Stimulated activated CD4-positive, alpha-beta T cell treated with anti-CD3 and anti-CD28 coated beads, Interleukin-15, amount 100 ng/mL, for 48 hours (primary cell): ENCODE measurements around the gene NEK10.

ENCODE experiments used
- DNase-seq, 2 donors: peaks; one replicate each; pipeline ENCODE4 v3.0.0-alpha.2; 2020; ENCODE audit warnings: low read depth in 2 of 2

The NEK10 gene

DNA sequence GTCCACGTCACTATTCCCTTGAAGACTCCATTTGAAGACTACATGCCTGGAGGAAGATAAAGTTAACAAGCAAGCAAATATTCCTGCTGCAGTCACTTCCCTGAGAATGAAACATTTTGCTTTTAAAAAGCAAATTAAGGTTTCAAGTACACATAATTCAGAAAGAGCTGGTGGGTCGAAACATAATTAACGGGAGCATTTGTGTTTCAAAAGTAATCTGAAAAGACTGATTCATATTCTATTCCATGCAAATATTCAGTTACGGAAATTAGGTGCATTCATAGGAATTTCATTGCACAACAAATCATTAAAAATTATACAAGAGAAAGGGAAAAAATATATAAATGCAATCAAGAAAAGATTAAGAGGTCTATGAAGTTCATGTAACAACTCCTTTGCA, 260.9 kb downstream of the NEK10 start:
- no peak for DNase-seq

DNA sequence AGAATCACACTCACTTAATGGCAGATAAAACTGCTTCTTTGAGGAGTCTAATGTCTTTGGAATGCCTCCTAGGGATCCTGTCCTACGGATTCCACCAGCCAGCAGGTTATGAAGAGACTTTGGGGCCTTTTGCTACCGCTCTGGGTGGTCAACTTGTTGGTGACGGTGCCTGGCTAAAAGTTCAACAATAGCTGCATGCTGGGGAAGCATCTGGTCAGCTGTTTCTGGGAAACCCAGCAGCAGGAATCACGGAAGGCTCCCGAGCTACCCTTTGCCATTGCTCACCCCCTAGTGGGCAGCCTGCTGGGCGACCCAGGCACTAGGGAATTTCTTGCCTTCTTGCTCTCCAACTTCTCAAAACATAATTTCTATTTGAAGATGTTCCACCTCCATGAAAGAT, 263.3 kb downstream of the NEK10 start:
- no peak for DNase-seq

DNA sequence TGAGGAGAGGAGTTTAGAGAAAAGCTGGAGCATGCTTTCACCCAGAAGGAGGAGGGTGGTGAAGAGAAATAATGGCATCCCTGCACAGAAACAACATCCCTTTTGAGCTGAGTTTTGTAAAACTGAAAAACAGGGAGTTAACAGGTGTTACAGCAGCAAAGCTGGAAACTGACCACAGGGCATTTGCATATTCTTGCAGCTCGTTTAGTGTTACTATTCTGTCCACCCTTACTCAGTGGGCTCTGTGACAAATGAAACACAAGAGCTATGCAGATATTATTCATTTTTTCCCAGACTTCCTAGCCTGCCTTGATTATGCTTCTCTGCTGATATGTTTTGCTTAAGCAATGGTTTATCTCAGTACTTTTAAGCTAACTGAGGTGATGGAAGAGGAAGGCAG, 272.0 kb downstream of the NEK10 start:
- DNase-seq: no peak

DNA sequence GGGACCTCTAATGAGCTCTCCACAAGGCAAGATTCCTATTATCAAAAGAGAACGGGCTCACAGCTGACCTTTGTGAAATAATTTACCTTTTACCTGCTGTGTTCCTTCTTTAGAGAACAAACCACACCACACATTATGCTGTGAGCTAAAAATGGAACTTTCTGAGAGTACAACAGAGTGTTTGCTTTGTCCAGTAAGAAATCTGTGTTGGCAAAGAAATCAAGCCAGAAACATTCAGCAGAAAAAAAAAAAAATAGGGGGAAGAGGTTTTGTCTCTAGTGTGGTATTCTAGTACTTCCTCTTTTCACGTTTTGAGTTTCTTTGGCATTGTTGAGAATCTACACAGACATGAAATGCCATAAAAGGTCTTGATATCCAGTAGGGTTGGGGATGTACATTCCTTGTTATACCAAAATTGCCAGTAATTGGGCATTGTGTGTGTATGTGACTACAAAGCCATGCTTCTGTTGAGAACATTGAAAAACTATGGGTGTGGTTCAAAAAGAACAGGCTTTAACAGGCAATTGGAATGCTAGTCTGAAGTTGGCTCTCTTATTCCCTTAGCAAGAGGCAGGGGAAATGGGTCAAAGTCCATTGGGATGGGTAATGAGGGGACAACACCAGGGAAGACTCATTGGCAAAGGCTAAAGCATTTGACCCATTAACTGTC, 273.5 kb downstream of the NEK10 start:
- no peak for DNase-seq

DNA sequence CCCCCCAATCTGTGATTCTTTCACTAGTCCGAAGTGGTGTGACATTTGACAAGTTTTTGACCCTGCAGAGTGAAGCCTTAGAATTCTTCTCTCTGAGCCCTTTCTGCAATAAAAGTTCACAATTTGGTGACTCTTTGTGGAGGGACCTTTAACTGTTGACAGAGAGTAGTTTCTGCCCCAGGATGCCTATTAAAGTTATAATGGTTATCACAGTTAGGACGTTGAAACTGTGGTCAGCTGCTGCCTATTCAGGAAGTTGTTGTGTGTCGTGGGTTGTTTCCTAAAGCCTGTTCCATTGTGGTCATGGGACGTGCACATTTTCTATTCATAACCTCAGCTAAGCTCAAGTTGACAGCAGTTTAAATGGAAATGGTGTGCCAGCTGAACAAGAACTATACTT, 274.5 kb downstream of the NEK10 start:
- DNase-seq: no peak

DNA sequence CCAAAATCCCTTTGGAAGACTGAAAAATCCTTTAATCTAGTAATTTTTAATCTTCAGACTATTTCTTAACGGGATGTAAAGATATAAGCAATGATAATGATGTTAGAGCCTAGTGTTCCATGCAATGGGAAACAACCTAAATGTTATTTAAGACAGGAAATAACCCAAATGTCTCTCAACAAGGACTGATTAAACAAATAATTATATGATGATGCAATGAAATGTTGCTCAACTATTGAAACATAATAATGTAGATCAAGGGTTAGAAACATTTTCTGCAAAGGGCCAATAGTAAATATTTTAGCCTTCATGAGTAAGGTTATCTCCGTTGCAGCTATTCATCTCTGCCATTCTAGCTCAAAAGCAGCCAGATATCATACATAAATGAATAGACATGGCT, 275.4 kb downstream of the NEK10 start:
- no peak for DNase-seq

DNA sequence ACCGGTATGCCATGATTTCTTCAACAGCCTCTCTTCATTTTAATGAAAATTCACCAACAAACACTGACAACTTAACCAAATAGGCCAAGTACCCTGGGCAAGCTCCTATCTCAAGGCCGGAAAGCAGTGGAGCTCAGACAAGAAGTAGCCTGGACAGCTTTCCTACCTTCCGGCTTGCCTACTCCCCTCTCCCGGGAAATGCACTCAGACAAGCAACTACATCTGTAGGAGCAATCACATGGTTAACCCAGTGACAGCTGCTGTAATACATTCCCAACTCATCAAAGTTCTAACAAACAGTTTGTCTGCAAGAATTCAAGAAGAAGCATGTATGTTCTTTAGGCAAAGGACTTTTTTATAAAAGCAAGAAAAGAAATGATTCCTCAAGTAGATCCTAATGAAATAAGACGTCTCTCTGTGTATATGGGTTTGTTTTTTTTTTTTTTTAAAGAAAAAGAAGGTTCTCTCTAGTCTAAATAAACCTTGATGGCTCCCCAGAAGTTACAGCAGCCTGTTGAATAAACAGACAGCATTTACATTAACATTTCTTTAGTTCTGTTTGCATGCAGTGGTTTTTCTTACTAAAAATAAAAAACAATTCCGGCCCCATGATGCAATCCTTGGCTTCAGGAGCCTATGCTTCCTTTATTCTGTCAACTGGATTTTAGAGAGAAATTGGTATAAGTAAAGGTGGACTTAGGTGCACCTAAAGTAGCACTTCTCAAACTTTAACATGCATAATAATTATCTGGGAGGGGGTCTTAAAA, 278.7 kb downstream of the NEK10 start:
- DNase-seq: no peak

DNA sequence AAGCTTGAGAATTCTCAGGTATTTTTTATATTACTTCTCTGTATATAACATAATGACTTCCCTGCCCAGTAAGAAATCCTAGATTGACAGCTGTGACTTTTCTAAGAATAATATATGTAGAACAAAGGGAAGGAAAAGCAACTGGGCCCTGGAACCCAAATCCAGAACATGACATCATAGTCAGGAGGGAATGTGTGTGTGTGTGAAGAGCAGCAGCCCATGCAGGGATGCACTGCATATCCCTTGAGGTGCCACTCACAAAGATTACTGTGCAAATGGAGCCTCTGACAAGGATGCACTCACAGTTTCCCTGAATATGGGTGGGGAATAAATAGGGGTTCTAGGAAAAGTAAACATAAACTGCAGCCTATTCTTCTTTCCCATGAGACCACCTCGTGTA, 279.5 kb downstream of the NEK10 start:
- no peak for DNase-seq

DNA sequence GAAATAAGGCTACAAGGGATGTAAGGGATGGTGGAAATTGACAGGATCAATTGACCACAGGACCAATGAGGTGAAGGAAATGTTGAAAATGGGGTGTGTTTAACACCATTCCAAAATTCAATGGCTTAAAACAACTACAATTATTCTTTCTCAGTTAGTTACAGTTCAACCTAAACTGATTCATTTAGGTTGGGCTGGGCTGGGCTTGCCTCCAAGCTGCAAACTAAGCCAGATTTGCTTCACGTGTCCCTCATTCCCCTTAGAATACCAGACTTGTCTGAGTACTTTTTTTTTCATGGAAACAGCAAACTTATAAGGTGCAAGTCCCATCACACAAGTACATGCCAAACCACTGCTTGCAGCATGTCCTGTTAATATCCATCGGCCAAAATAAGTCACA, 280.1 kb downstream of the NEK10 start:
- DNase-seq: no peak

DNA sequence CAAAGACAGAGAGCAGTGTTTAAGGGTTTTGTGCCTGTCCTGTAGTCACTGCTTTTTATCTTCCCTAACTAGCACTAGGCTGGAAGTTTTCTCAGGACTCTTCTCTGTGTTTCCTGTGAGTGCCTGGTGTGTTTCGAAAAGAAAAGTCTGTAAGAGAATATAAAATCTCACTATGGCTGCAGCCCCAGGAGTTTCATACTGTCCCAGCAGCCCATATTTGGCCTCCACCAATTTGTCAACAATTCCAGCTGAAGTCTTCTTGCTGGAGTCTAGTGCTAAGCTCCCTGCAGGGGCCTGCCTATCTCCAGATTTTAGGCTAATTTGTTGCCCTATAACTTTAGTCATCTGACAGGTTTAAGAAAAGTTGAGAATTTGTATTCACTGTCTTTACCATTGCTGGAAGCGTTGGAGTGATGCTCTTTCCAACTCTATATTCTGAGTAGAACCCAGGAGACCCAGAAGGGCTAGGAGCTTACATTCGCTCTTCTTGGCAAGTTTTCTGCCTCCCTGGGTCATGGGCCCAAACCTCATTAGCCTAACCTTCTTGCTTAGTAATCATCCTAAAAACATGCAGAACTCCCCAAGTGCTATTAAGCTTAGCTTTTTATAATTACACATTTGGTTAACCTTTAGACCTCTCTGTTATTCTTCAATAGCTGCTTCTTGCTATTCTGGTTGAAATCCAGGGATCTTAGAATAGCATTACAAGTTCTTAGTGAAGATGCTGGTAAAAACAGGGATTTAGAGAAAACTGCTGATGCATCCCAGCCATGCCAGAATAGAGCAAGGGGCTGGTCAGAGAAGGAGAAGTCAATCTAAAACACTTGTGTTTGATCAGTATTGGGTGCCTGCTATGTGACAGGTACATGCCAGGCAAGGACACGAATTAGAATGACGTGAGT, 283.1 kb downstream of the NEK10 start:
- no peak for DNase-seq

DNA sequence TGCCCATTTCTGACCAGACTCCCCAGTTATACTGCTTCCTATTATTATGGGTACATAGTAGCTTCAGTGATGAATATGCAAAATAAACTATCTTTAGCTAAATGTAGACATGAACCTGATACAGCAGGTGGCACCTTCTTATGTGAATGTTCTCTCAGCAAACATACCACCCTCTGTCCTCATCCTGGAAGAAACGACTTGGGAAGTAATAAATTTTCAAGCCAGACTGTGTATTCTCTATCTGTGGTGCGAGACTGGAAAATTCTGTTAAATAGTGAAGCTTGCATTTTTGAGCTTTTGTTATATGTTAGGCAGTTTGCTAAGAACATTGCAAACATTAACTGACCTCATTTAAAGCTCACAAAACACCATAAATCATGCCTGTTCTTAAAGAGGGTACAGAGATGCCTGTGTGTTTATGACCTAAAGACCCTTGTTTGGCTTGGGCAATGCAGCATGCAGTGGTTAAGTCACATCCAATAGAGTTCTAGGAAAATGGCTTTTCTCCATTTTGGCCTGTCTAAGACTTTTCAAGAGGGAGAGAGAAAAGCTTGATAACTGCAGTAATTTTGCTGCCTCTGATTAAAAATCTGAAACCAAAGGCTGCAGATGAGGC, 287.1 kb downstream of the NEK10 start:
- DNase-seq: no peak

DNA sequence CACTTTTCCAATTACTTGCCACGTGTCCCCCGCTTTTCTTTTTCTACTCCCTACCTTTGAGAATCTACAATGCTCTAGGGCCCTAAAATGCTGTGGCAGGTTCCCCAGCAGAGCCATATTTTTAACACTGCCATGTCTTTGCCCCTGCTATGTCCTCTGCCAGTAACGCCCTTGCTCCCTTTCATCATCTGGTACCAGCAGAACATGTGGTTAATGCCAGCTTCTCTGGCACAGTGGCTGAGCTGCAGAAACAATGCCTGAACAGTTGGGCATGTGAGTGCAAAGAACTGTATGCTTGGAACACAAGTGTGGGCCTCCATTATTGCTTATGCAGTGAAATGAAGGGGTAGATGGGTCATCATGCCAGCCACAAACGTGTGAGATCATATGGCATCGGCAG, 287.6 kb downstream of the NEK10 start:
- no peak for DNase-seq

DNA sequence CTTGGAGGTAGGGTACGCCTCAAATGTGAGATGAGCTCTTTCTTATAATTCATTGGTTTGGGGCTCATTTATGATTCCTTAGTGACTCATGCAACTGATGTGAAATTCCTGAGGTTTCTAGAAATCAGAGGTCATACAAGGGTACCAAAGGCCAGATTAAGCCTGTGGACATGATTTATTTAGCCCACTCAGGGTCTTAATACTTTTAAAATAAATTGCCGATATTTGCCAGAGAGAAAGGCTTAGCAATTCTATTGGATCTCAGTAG, 289.0 kb downstream of the NEK10 start:
- no peak for DNase-seq

DNA sequence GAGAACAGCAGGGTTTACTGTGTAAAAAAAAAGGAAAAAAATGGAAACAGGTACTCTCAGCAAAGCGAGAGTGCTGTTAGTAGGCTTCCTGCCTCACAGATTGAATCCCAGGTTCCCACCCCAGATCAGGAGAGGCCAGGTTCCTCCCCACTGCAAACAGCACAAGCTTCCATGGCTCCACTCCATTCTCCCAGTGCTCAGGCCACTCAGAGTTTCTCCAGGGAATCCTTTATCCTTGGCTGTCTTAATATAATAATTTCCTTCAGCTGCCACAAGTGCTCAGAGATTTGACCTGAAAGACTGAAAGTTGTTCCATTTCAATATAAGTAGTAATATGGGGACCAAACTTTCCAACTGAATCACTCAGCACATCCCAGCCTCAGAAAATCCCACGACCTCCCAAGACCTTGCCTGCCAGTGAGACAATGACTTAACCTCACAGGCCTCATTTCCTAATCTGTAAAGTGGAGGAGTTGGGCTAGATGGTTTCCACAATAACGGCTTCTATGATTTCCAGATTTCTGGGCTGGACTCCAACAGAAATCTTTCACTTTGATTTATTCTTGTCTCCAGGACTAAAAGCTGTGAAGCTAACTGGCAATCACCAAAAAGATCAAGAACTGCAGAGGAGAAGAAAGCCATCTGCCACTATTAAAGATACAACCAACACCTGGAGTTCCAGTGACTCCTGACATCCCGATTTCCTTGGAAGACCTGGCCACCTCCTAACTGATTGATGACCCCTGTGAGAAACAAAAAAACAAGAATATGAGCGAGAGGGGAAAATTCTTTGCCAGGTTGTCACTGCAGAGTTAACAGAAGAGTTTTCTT, 289.5 kb downstream of the NEK10 start:
- no peak for DNase-seq

DNA sequence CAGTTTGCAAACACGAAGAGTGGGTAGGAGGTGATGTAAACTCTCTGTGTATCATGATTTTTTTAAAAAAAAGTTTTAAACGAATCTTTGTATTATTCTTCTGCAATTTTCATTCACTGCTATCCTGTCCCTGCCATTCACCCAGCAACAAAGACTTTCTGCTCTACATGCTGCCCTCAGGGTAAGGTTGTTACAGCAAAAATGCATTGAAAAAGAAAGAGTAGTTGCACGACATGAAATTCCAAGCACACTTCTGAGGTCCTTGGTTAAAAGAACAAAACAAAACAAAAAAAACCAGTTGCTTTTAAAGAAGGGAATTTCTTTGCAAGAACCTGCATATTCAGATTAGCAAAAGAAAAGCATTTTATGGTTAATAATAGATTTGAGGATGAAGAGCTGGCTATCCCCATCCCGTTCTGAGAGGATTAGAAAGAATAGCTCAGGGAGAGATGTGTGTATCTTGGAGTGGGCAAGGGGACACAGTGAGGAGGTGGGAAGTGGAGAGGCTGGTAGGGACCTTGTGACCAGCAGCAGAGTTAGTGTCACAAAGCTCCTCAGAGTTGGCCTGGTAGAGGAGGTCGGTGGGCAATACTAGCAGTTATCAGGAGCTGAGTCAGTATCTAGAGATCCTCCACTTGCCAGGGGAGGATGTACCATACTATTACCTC, 290.8 kb downstream of the NEK10 start:
- DNase-seq: no peak

DNA sequence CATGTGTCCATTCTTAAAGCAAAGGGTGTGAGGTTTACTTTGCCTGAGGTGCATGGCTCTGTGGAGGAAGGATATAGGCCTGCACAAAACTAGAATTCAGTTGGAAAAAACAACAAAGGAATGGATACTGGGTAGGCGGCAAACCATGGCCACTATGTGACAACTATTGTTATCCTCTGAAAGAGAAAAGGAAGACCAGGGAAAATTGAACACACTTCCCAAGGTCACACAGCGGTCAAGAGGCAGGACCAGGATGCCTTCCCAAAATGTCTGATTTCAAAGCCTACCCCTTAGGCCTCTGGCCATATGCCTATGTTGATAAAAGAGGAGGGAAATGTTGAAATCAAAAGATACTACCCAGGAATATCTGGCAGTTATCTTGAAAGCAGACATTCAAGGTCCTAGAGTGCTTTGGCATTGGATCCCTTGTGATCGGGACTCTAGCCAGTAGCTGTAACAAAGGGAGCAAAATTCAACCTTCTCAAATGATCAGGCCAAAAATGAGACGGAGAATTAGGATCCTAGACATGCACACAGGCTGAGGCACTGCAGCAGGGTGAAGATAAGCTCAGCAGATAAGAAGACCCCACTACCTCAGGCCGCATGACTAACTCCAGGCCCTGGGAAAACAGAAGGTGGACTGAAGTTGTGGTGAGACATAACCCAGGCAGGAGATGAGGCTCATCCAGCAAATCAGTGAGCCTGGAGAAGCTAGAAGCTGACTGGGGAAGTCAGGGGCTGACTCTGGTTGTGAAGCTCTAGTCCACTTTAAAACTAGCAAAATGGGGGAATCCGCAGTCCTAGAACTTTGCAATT, 292.2 kb downstream of the NEK10 start:
- DNase-seq: no peak

DNA sequence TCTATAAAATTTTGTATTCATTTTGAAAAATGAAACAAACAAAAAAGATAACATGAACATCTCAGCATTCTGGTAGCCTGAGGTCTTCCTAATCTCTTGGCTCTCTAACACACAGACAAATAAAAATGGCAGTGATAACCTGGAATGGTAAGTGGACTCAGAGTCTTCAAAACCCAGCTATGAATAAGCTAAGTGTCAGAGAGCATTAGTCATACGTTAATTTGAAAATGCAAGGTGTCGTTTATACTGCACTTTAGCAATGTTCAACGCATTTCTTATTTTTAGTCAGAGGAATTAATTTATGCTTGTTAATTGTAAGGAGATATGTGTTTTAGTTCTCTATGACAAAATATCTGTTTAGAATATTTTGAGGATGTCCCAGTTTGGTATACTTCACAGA, 294.3 kb downstream of the NEK10 start:
- DNase-seq: no peak

DNA sequence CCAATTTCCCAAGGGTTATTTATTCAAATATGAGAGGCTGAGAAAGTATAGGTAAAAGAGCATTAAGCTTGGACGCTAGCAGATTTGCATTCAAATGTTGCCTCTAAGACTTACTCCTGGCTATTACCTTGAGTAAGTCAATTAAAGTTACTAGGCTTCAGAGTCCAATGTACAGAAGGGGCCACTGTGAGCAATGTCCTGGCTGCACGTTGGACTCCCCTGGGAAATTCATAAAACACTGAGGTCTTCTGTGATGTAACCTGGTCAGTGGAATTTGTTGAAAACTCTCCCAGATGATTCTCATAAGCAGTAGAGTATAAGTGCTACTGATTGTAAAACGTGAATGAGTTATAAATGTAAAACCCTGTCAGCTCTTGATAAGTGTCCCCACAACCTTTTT, 295.3 kb downstream of the NEK10 start:
- DNase-seq: no peak

DNA sequence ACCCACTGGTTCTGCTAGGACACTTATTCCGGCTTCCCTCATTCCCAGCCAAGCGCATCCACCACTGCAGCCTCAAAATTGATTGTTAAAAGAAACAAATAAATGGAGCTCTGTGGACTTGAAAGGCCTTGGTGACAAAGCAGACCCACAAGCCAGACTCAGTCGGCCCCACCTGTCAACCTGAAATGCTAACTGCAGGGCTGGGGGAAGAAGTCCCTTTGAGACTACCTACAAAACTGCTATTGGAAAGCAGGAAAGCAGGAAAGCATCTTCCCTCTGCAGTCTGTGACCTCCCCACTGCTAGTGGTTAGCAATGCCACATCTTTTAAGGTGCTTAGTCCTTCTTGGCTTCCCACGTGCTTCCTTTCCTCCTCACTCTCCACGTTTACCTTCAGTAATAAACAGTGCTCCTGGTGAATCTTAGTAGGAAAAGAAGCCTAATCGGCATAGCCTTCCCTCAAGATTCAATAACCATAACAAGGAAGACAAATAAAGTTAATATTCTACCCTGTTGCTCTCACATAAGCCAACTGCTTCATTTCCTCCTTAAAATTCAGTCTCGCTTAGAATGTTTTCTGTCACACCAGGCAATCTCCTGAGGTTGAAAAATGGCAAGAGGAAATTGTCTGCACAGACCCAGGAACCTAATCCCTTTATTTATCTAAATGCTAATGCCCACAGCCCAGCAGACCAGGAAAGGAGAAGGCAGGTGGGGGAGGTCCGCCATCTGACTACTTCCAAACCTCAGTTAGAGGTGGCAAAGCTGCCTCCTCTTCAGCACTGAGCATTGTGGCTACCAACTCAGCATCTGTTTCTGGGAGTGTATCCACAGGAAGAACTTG, 296.2 kb downstream of the NEK10 start:
- DNase-seq: no peak
